Fibroblast of villous mesenchyme (primary cell): Measurements from ENCODE around the gene GRB10. TPM values are rescaled to one million over a fixed set of nuclear protein-coding genes. Genes with fewer than 3 reads are reported as not detected.
A peak's percentile ranks its signal among the peaks of the same experiment; 100 is the strongest.
"Not testable (repeated sequence)": the region's sequence is repeated elsewhere in the genome, so short reads cannot be mapped to it uniquely, and the experiment has no call there.

Experiments
- DNase-seq: peaks from one replicate; pipeline ENCODE4 v3.0.0-alpha.2; 2010; ENCODE audit warnings: low read depth
- H3K4me3 ChIP-seq: 2 replicates; pipeline ENCODE4 v1.5.1; 2011; ENCODE audit warnings: low read depth, mild to moderate bottlenecking, low read length
- CTCF ChIP-seq: IDR thresholded peaks from 2 replicates; pipeline ENCODE4 v1.5.1; 2012; ENCODE audit warnings: low read depth, mild to moderate bottlenecking, low read length; ENCODE audit not compliant: insufficient read depth
- total RNA-seq: library from RNA; depleted of rRNA; stranded (reverse); fragments of >200 nt; gene quantifications from 2 replicates; pipeline ENCODE4 v1.2.3, GENCODE V29; 2012

GRB10 gene
- total RNA-seq, 1 donor: 23.3 TPM

GRCh38 chr7:50589364-50589763, 193.3 kb downstream of the GRB10 start:
- DNase-seq: no peak
- no peak overlapping the region for H3K4me3 ChIP-seq
- no peak for TF ChIP-seq CTCF

- TF ChIP-seq CTCF: peak; percentile 25
Observed at GRCh38 chr7:50588937-50589336, 193.8 kb downstream of the GRB10 start.

GRCh38 chr7:50587737-50588136, 195.0 kb downstream of the GRB10 start:
- TF ChIP-seq CTCF: no peak
- no peak for DNase-seq
- H3K4me3 ChIP-seq: no peak overlapping the region

More at GRCh38 chr7:50588937-50589336, 193.8 kb downstream of the GRB10 start:
- no peak for DNase-seq
- H3K4me3 ChIP-seq: no peak overlapping the region

- no peak for DNase-seq
- no peak for TF ChIP-seq CTCF
- no peak overlapping the region for H3K4me3 ChIP-seq
Observed at GRCh38 chr7:50584793-50585408, 197.8 kb downstream of the GRB10 start.

- TF ChIP-seq CTCF: no peak
- H3K4me3 ChIP-seq: no peak overlapping the region
- DNase-seq: no peak
Observed at GRCh38 chr7:50584386-50584785, 198.3 kb downstream of the GRB10 start.

GRCh38 chr7:50583295-50583694, 199.4 kb downstream of the GRB10 start:
- H3K4me3 ChIP-seq, DNase-seq: not testable (repeated sequence)

- not testable (repeated sequence) for H3K4me3 ChIP-seq, DNase-seq
Observed at GRCh38 chr7:50582271-50582670, 200.4 kb downstream of the GRB10 start.

GRCh38 chr7:50580666-50581065, 202.0 kb downstream of the GRB10 start:
- DNase-seq, H3K4me3 ChIP-seq: not testable (repeated sequence)
